ENCODE measurements around the gene EML6.
"Not testable (repeated sequence)": the region's sequence is repeated elsewhere in the genome, so short reads cannot be mapped to it uniquely, and the experiment has no call there.

The EML6 gene

DNA sequence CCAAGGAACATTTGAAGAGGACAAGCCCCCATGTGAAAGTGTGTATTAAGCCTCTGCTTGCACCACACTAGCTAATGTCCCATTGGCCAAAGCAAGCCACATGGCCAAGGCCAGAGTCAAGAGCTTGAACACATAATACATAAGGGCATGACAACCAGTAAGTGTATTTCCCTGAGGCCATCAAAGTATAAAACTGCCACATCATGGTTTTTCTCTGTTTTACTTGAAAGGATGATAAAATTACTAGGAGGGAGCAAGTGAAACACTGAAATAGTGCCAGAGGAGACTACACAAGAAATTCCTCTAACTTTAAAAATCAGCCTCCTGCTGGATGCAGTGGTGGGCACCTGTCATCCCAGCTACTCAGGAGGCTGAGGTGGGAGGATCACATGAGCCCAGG is 30.9 kb upstream of the EML6 start:
- no peak for DNase-seq (ENCODE audit: low read depth)
- no peak overlapping the region for H3K4me3 ChIP-seq (ENCODE audit: low read length)
- TF ChIP-seq, protein P1, sequence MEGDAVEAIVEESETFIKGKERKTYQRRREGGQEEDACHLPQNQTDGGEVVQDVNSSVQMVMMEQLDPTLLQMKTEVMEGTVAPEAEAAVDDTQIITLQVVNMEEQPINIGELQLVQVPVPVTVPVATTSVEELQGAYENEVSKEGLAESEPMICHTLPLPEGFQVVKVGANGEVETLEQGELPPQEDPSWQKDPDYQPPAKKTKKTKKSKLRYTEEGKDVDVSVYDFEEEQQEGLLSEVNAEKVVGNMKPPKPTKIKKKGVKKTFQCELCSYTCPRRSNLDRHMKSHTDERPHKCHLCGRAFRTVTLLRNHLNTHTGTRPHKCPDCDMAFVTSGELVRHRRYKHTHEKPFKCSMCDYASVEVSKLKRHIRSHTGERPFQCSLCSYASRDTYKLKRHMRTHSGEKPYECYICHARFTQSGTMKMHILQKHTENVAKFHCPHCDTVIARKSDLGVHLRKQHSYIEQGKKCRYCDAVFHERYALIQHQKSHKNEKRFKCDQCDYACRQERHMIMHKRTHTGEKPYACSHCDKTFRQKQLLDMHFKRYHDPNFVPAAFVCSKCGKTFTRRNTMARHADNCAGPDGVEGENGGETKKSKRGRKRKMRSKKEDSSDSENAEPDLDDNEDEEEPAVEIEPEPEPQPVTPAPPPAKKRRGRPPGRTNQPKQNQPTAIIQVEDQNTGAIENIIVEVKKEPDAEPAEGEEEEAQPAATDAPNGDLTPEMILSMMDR (conservative IDR thresholded peaks at IDR 0.05; ENCODE audit: low read depth, low read length): no peak

DNA sequence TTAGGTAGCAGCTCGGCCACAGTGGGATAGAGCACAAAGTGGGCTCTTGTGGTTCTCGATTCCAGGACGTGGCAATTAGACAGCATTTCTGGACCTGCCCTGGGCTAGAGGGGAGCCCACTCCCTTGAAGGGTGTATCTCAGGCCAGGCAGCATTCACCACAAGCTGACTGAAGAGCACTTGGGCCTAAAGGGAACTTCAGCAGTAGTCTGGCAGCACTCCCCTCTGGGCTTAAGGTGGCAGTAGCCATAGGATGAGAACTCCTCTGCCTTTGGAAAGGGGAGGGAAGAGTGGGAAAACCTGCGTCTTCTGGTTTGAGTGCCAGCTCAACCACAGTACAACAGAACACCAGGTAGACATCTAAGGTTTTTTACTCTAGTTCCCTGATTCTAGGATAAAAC is 28.1 kb upstream of the EML6 start:
- no peak for DNase-seq (ENCODE audit: low read depth)

DNA sequence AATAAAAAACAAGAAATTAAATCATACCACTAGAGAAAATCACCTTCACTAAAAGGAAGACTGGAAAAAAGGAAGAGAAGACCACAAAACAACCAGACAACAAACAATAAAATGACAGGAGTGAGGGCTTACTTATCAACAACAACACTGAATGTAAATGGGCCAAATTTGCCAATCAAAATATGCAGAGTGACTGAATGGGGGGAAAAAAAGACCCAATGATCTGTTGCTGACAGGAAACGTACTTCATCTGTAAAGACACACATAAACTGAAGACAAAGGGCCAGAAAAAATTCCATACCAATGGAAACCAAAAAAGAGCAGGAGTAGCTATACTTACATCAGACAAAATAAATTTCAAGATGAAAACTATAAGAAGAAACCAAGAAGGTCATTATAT is 25.5 kb upstream of the EML6 start:
- no peak for DNase-seq (ENCODE audit: low read depth)
- H3K4me3 ChIP-seq (ENCODE audit: low read length): no peak overlapping the region
- TF ChIP-seq, protein P1 (conservative IDR thresholded peaks at IDR 0.05; ENCODE audit: low read depth, low read length): no peak

More for the DNA sequence above, 28.1 kb upstream of the EML6 start:
- no peak overlapping the region for H3K4me3 ChIP-seq (ENCODE audit: low read length)
- TF ChIP-seq, protein P1 (conservative IDR thresholded peaks at IDR 0.05; ENCODE audit: low read depth, low read length): no peak

DNA sequence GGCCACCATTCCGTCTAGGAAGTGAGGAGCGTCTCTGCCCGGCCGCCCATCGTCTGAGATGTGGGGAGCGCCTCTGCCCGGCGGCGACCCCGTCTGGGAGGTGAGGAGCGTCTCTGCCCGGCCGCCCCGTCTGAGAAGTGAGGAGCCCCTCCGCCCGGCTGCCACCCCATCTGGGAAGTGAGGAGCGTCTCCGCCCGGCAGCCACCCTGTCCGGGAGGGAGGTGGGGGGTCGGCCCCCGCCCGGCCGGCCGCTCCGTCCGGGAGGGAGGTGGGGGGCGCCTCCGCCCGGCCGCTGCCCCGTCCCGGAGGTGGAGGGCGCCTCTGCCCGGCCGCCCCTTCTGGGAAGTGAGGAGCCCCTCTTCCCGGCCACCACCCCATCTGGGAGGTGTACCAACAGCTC is 24.5 kb upstream of the EML6 start:
- not testable (repeated sequence) for H3K4me3 ChIP-seq (ENCODE audit: low read length); DNase-seq (ENCODE audit: low read depth)

DNA sequence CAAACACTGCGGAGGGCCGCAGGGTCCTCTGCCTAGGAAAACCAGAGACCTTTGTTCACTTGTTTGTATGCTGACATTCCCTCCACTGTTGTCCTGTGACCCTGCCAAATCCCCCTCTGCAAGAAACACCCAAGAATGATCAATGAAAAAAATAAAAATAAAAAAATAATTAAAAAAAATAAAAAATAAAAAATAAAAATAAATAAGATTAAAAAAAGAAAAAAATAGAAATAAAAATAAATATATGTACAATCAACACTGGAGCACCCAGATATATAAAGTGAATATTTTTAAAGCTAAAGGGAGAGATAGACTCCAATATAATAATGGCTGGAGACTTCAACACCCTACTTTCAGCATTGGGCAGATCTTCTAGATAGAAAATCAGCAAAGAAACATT is 23.8 kb upstream of the EML6 start:
- TF ChIP-seq, protein P1 (conservative IDR thresholded peaks at IDR 0.05; ENCODE audit: low read depth, low read length): no peak
- no peak for DNase-seq (ENCODE audit: low read depth)
- H3K4me3 ChIP-seq (ENCODE audit: low read length): no peak overlapping the region

DNA sequence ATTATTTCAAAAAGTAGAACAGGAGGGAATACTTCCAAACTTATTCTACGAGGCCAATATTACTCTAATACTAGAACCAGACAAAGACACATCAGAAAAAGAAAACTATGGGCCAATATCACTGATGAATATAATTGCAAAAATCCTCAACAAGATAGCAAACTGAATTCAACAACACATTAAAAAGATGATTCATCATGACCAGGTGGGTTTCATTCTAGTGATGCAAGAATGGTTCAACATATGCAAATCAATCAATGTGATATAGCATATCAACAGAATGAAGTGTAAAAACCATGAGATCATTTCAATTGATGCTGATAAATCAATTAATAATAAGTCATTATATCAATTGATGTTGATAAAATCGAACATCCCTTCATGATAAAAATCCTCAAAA is 22.4 kb upstream of the EML6 start:
- H3K4me3 ChIP-seq (ENCODE audit: low read length): no peak overlapping the region
- TF ChIP-seq, protein P1 (conservative IDR thresholded peaks at IDR 0.05; ENCODE audit: low read depth, low read length): no peak

DNA sequence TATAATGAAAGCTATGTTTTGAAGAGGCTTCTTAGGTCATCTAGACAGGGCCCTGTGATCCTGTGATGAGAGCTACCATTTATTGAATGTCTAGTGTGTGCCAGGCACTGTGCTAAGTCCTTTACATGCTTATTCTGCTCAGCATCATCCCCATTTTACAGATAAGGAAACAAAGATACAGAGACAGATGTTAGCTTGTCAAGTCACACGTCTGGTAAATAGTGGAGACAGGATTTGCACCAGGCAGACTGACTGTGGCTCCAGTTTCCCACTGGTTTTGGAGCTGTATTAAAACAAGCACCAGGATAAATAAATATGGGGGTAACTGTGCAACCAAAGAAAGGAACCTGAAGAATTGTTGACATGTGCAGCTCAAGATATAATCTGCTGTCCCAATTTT is 19.2 kb upstream of the EML6 start:
- no peak for DNase-seq (ENCODE audit: low read depth)
- H3K4me3 ChIP-seq (ENCODE audit: low read length): no peak overlapping the region
- TF ChIP-seq, protein P1 (conservative IDR thresholded peaks at IDR 0.05; ENCODE audit: low read depth, low read length): no peak

More for the DNA sequence above, 22.4 kb upstream of the EML6 start:
- DNase-seq (ENCODE audit: low read depth): no peak

Measured in retinal pigment epithelial cell (primary cell).